Kidney epithelial cell (primary cell): Measurements from ENCODE around the gene DCPS. TPM values are rescaled to one million over a fixed set of nuclear protein-coding genes. Genes with fewer than 3 reads are reported as not detected.

Experiments
- DNase-seq: peaks from one replicate; pipeline ENCODE4 v3.0.0-alpha.2; 2010; ENCODE audit warnings: low read depth
- H3K27me3 ChIP-seq: 2 replicates; pipeline ENCODE4 v1.6.0; 2011; ENCODE audit warnings: low read length; ENCODE audit not compliant: control insufficient read depth, insufficient read depth
- H3K36me3 ChIP-seq: 2 replicates; pipeline ENCODE4 v1.5.1; 2011; ENCODE audit warnings: low read length; ENCODE audit not compliant: control insufficient read depth, insufficient read depth
- H3K4me3 ChIP-seq: 2 replicates; pipeline ENCODE4 v1.5.1; 2011; ENCODE audit warnings: low read depth, mild to moderate bottlenecking, control low read depth, low read length
- CTCF ChIP-seq: IDR thresholded peaks from 2 replicates; pipeline ENCODE4 v1.5.1; 2011; ENCODE audit warnings: mild to moderate bottlenecking, moderate library complexity, low read length, control low read depth, inconsistent platforms; ENCODE audit not compliant: insufficient read depth, poor library complexity, severe bottlenecking
- total RNA-seq: library from RNA; depleted of rRNA; stranded (reverse); fragments of >200 nt; gene quantifications from 2 replicates; pipeline ENCODE4 v1.2.3, GENCODE V29; 2015

DCPS gene
- total RNA-seq, 1 donor from 2014 or later = 15.0 TPM

- no peak for TF ChIP-seq CTCF
- no peak for DNase-seq
- Histone ChIP-seq H3K27me3 (no peaks in the 10 kb centered on the region), H3K4me3 (no peak overlapping the region), H3K36me3 (no peaks in the 10 kb centered on the region)
Measured at GRCh38 chr11:126317432-126317755, 13.5 kb downstream of the DCPS start.

GRCh38 chr11:126317756-126318573 lies 14.1 kb downstream of the DCPS start:
- Histone ChIP-seq H3K4me3 (no peak overlapping the region), H3K36me3 (no peaks in the 10 kb centered on the region), H3K27me3 (no peaks in the 10 kb centered on the region)
- DNase-seq = no peak
- no peak for TF ChIP-seq CTCF

GRCh38 chr11:126318574-126319373 lies 14.9 kb downstream of the DCPS start:
- H3K27me3 ChIP-seq = no peaks in the 10 kb centered on the region
- TF ChIP-seq CTCF = no peak
- H3K4me3 ChIP-seq = no peak overlapping the region
- DNase-seq = no peak
- H3K36me3 ChIP-seq = no peaks in the 10 kb centered on the region

- H3K4me3 ChIP-seq = no peak overlapping the region
- TF ChIP-seq CTCF = no peak
- no peaks in the 10 kb centered on the region for H3K36me3 ChIP-seq
- no peaks in the 10 kb centered on the region for H3K27me3 ChIP-seq
- no peak for DNase-seq
Measured at GRCh38 chr11:126319374-126319740, 15.5 kb downstream of the DCPS start.

- Histone ChIP-seq H3K4me3 (no peak overlapping the region), H3K27me3 (no peaks in the 10 kb centered on the region)
- TF ChIP-seq CTCF = no peak
Measured at GRCh38 chr11:126322996-126323395, 19.1 kb downstream of the DCPS start.

More at GRCh38 chr11:126322996-126323395, 19.1 kb downstream of the DCPS start:
- DNase-seq = no peak
- H3K36me3 ChIP-seq = no peaks in the 10 kb centered on the region
